ENCODE data around the gene INAVA. TPM values are rescaled to one million over a fixed set of nuclear protein-coding genes. Genes with fewer than 3 reads are reported as not detected.

INAVA gene
- total RNA-seq (not detected in 2 replicates), polyA plus RNA-seq (0.02 and 0.03 TPM in 2 replicates), polyA minus RNA-seq (ENCODE audit: low replicate concordance) (not detected in 2 replicates)
- polyA plus RNA-seq (2012): 0.12 and 0.13 TPM in 2 replicates

- Histone ChIP-seq H3K27me3 (ENCODE audit: control insufficient read depth, insufficient read depth, low read length) (peaks cover 16% of the 10 kb centered on the region), H3K36me3 (ENCODE audit: control insufficient read depth, insufficient read depth, low read length) (no peaks in the 10 kb centered on the region), H3K4me1 (ENCODE audit: control insufficient read depth, extremely low read depth, insufficient read depth, low read length) (no peaks in the 10 kb centered on the region), H3K4me3 (replicated peaks in 1 of 4; ENCODE audit: control extremely low read depth in 1 of 4, insufficient read depth in 1 of 4, low read depth in 3 of 4, low read length in 4 of 4) (no peak within 1 kb of the TSS), H4K20me1 (ENCODE audit: control insufficient read depth, extremely low read depth, insufficient read depth, low read length) (no peaks in the 10 kb centered on the region), H2AFZ (ENCODE audit: low read length) (no peak within 1 kb of the TSS), H3K9me3 (ENCODE audit: control insufficient read depth, insufficient read depth, low read depth, low read length) (no peaks in the 10 kb centered on the region), H3K27ac (ENCODE audit: insufficient read depth, low read length) (no peak within 1 kb of the TSS), H3K9ac (ENCODE audit: insufficient read depth, low read length) (no peak within 1 kb of the TSS), H3K79me2 (ENCODE audit: control insufficient read depth, insufficient read depth, low read length) (no peaks in the 10 kb centered on the region), H3K4me2 (ENCODE audit: extremely low read depth, insufficient read depth, low read length) (no peak within 1 kb of the TSS)
- TF ChIP-seq EZH2 (IDR thresholded peaks at IDR 0.05; ENCODE audit: low read length, missing control alignments): no peak
- TF ChIP-seq CTCF (conservative IDR thresholded peaks at IDR 0.05 in 1 of 2, IDR thresholded peaks at IDR 0.05 in 1 of 2; ENCODE audit: low read depth in 1 of 2, low read length in 2 of 2): no peak
- no peak for DNase-seq (ENCODE audit: low read depth in 2 of 2)
These were observed at the start of gene INAVA for GRCh38 chr1:200894712-200895442. INAVA (plus strand) TSS chr1:200894900; CDS start chr1:200898401, 3,501 bp downstream.

- Histone ChIP-seq H3K36me3 (ENCODE audit: control insufficient read depth, insufficient read depth, low read length) (peaks cover 14% of the 10 kb centered on the region), H3K4me2 (ENCODE audit: extremely low read depth, insufficient read depth, low read length) (no peak overlapping the region), H3K4me3 (replicated peaks in 1 of 4; ENCODE audit: control extremely low read depth in 1 of 4, insufficient read depth in 1 of 4, low read depth in 3 of 4, low read length in 4 of 4) (no peak overlapping the region), H4K20me1 (ENCODE audit: control insufficient read depth, extremely low read depth, insufficient read depth, low read length) (no peaks in the 10 kb centered on the region), H3K27ac (ENCODE audit: insufficient read depth, low read length) (no peak overlapping the region), H2AFZ (ENCODE audit: low read length) (no peak overlapping the region), H3K9me3 (ENCODE audit: control insufficient read depth, insufficient read depth, low read depth, low read length) (no peaks in the 10 kb centered on the region), H3K27me3 (ENCODE audit: control insufficient read depth, insufficient read depth, low read length) (no peaks in the 10 kb centered on the region), H3K79me2 (ENCODE audit: control insufficient read depth, insufficient read depth, low read length) (no peaks in the 10 kb centered on the region), H3K4me1 (ENCODE audit: control insufficient read depth, extremely low read depth, insufficient read depth, low read length) (no peaks in the 10 kb centered on the region), H3K9ac (ENCODE audit: insufficient read depth, low read length) (no peak overlapping the region)
- no peak for TF ChIP-seq EZH2 (IDR thresholded peaks at IDR 0.05; ENCODE audit: low read length, missing control alignments)
- no peak for TF ChIP-seq CTCF (conservative IDR thresholded peaks at IDR 0.05 in 1 of 2, IDR thresholded peaks at IDR 0.05 in 1 of 2; ENCODE audit: low read depth in 1 of 2, low read length in 2 of 2)
- no peak for DNase-seq (ENCODE audit: low read depth in 2 of 2)
These were observed 49.3 kb upstream of the INAVA start for GRCh38 chr1:200845360-200845759.

- Histone ChIP-seq H3K4me3 (replicated peaks in 1 of 4; ENCODE audit: control extremely low read depth in 1 of 4, insufficient read depth in 1 of 4, low read depth in 3 of 4, low read length in 4 of 4) (no peak overlapping the region), H4K20me1 (ENCODE audit: control insufficient read depth, extremely low read depth, insufficient read depth, low read length) (no peaks in the 10 kb centered on the region), H3K79me2 (ENCODE audit: control insufficient read depth, insufficient read depth, low read length) (no peaks in the 10 kb centered on the region), H3K27ac (ENCODE audit: insufficient read depth, low read length) (no peak overlapping the region), H2AFZ (ENCODE audit: low read length) (no peak overlapping the region), H3K9me3 (ENCODE audit: control insufficient read depth, insufficient read depth, low read depth, low read length) (no peaks in the 10 kb centered on the region), H3K36me3 (ENCODE audit: control insufficient read depth, insufficient read depth, low read length) (peaks cover 14% of the 10 kb centered on the region), H3K9ac (ENCODE audit: insufficient read depth, low read length) (no peak overlapping the region), H3K4me1 (ENCODE audit: control insufficient read depth, extremely low read depth, insufficient read depth, low read length) (no peaks in the 10 kb centered on the region), H3K4me2 (ENCODE audit: extremely low read depth, insufficient read depth, low read length) (no peak overlapping the region), H3K27me3 (ENCODE audit: control insufficient read depth, insufficient read depth, low read length) (no peaks in the 10 kb centered on the region)
- TF ChIP-seq CTCF (conservative IDR thresholded peaks at IDR 0.05 in 1 of 2, IDR thresholded peaks at IDR 0.05 in 1 of 2; ENCODE audit: low read depth in 1 of 2, low read length in 2 of 2) (no peak), EZH2 (IDR thresholded peaks at IDR 0.05; ENCODE audit: low read length, missing control alignments) (no peak)
- no peak for DNase-seq (ENCODE audit: low read depth in 2 of 2)
These were observed 48.3 kb upstream of the INAVA start for GRCh38 chr1:200846398-200846797.
